NCI-H146 treated with DMSO at 0.1 percent for 48 hours (cell line): ENCODE measurements around the gene FBXO9.

Experiments used
- DNase-seq: peaks from one replicate; lab custom pipeline; 2025; ENCODE audit not compliant: unreplicated experiment; lab: John Stamatoyannopoulos, UW

FBXO9 gene

DNA sequence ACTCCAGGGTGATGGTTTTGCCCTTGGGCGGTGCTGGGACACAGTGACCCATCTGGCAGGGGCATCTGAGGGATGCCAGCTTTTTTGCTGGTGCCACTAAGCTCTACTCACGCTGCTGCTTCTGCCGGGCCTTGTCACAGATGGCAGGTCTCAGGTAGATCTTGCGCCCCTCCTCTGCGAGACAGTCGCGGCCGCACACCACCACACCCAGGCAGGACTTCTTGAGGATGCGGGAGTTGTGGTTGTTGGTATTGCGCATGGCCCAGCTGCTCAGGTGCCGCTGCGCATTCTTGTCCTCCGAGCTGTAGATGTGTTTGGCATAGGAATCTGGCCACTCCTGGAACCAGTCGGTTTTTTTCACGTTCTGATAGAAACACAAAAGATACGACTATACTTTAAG is 68.8 kb downstream of the FBXO9 start:
- DNase-seq = no peak

DNA sequence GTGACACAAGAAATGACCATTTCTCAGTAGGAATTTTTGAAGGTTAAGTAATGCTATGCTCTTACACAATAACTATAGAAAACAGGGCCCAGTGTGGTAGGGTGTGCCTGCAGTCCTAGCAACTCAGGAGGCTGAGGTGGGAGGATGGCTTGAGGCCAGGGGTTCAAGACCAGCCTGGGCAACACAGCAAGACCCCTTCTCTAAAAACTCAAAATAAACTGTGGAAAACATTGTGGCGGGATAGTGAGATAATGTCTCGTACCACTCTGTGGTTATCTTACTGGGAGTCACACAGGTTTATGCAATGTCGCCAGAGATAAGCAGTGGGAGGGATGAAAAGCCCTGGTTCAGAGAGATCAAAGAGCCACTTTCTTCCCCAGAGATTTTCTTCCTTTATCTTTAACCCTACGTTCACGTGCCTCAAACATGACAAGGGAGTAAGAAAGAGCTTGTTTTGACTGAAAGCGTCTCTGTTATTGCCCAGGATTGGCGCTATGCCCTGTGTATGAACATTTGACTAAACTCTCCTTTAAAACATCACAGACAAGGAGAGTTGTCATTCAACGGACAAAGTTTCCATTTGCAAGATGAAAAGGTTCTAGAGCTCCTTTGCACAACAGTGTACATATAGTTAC is 69.5 kb downstream of the FBXO9 start:
- DNase-seq = no peak

DNA sequence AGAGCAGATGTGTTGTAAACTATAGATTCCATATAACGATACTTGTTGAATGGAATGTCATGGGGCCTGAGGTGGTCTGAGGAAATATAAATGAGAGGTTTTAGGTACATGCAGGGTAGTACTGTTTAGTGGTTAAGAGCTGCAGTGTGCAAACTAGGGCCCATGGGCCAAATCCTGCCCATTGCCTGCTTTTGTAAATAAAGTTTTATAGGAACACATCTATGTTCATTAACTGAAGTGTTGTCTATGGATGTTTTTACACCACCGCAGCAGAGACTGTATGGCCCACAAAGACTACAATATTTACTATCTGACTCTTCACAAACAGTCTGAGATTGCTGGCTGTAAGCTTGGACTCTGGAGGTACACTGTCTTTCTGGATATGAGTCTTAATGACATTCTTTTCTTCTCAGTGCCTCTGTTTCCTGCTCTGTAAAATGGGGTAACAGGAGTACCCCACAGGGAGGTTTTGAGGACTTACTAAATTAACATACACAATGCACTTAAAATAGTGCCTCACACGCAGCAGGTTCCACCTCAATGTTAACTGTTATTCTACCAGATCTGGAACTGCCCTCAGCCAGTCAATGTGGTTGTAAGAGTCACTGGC is 70.9 kb downstream of the FBXO9 start:
- no peak for DNase-seq

DNA sequence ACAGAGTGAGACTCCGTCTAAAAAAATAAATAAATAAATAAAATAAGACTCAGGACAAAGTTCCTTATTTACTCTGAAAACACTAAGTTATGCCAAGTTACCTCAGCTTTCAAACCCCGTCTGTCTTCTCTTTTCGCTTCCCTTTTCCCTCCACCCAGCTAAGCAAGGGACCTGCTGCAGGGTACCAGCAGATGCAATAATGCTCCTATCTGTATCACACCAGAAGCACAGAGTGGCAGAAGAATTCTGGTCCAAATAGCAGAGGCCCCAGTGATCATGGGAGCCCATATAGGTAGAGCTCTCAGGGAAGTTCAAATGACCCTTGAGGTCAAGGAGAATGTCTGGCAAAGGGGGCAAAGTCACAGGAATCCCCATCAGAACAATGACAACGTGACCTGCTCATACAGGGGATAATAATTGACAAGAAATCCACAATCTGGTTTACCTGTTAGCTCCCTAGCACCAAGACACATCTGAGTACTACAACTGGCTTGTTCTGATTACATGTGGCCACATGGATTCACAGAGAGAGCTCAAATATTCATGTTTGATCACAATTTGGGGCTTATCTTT is 74.7 kb downstream of the FBXO9 start:
- no peak for DNase-seq

DNA sequence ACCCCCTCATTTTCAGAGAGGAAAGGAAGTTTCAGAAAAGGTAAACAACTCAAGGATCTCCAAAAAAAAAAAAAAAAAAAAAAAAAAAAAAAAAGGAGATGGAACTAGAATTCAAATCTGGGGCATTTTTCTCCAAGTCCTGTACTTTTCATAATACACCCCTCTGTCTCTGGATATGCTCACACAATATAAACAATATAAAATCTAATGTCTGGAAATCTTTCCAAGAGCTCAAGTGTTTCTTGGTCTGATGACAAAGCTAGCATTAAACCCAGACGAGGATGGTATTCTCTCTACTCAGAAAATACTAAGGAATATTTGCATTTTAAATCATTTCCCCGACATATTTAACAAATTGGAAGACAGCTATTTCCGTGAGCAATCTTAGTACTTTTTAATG is 77.6 kb downstream of the FBXO9 start:
- no peak for DNase-seq

DNA sequence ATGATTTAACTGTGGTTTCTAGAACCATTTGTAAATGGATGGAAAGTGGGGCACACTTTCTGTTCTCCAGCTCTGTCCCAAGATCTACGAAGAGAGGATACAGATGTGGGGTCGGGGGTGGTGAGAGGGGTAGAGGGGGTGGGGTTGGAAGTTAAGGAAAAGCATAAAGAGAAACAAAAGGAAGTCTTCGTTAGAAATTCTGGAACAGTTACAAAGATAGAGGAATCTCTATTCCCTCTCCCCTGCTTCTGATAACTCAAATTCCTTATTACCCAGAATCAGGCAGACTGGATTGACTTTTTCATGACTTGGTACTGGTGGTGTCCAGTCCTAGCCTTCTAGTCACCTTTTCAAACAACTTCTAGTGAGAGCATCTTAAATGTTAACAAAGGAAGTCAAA is 78.5 kb downstream of the FBXO9 start:
- no peak for DNase-seq

DNA sequence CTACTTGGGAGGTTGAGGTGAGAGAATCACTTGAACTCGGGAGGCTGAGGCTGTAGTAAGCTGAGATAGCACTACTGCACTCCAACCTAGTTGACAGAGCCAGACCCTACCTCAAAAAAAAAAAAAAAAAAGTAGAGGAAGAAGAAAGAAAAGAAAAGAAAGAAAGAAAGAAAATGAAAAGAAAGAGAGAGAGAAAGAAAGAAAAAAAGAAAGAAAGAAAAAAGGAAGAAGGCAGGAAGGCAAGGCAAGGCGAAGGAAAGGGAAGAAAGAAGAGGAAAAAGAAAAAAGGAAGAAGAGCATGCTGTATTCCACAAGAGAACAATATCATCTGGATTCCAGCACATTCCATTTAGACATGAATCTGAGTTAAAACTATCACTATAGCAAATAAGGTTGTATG is 79.6 kb downstream of the FBXO9 start:
- DNase-seq = no peak

DNA sequence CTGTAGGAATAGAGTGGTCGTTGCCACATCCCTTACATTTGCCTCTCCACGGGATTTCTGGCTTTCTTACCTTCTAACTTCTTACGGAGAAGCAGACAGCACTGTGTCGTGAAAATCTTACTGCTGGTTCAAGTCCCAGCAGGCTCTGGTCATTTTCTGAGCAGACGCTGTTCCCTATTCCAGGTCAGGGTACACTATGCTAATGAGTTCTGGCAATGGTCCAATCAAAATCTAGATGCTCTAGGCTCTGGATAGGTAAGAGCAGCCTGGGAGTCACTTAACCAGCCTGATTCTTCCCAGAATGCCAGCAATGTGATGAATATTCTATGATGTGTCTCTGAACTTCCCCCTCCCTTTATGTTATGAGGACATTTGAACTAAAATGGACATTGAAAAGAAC is 83.5 kb downstream of the FBXO9 start, which contains the start of gene GCM1:
Gene GCM1 (minus strand): TSS at position 158 of the 400 bp plus-strand sequence. CDS start 3,209 bp downstream, outside the sequence.
- no peak for DNase-seq
